HepG2 (cell line): Measurements from ENCODE around the gene PRKCE. TPM values are rescaled to one million over a fixed set of nuclear protein-coding genes. Genes with fewer than 3 reads are reported as not detected.

ENCODE experiments used
- ATAC-seq: fragments of 200-7000 bp; cut with Tn5 transposase; 3 replicates; pipeline ENCODE4 v1.9.1; 2020; ENCODE audit warnings: mild to moderate bottlenecking, moderate library complexity
- BruUV-seq: library from RNA; stranded (reverse); fragments of 400-500 nt; replicated peaks from 2 replicates; lab custom pipeline; 2021; lab: Mats Ljungman, UMichigan
- CTCF ChIA-PET: fragments of 300-600 bp; formaldehyde crosslinking; extraction: SDS; loops from one replicate; lab custom pipeline; 2021; ENCODE audit warnings: low total read pairs, inconsistent platforms, low intra/inter-chr PET ratio; lab: Yijun Ruan, JAX
- POLR2A ChIA-PET: fragments of 350-600 bp; sonication (Branson Sonifier 250); formaldehyde crosslinking; loops from one replicate; lab custom pipeline; 2020; ENCODE audit warnings: antibody characterized with exemption, inconsistent platforms; lab: Yijun Ruan, JAX
- DNase-seq: peaks from one replicate; pipeline ENCODE4 v3.0.0-alpha.2; 2015; ENCODE audit warnings: low spot score
- FAIRE-seq: peaks from 3 replicates; lab custom pipeline; 2011; peaks lifted over from hg19 to GRCh38; lab: Jason Lieb, UNC
- H2AFZ ChIP-seq: one replicate; pipeline ENCODE4 v1.6.1; 2011; ENCODE audit warnings: low read length, inconsistent platforms
- H3K27ac ChIP-seq: fragments of 300-600 bp; 3 replicates; pipeline ENCODE4 v1.8.0; 2011; ENCODE audit warnings: mixed run types, mild to moderate bottlenecking, mixed read lengths, low read length, inconsistent platforms; ENCODE audit not compliant: insufficient read depth; ENCODE audit errors: extremely low read length
- H3K27me3 ChIP-seq, 2 experiments: fragments of 200-600 bp in 1 of 2; 2 replicates in 1 of 2; 3 replicates in 1 of 2; pipeline versions ENCODE4 v1.6.0 to v1.8.0; 2011; ENCODE audit warnings: low read length in 2 of 2, mild to moderate bottlenecking in 2 of 2, moderate library complexity in 2 of 2, inconsistent platforms in 1 of 2; ENCODE audit not compliant: insufficient read depth in 2 of 2, control insufficient read depth in 1 of 2
- H3K36me3 ChIP-seq, 2 experiments: fragments of 200-600 bp in 1 of 2; replicated peaks in 1 of 2; 2 replicates in 1 of 2; 3 replicates in 1 of 2; pipeline versions ENCODE4 v1.5.1 to v1.8.0; 2011; ENCODE audit warnings: low read length in 2 of 2, inconsistent platforms in 1 of 2; ENCODE audit not compliant: insufficient read depth in 2 of 2, control insufficient read depth in 1 of 2
- H3K4me1 ChIP-seq: 2 replicates; pipeline ENCODE4 v1.5.1; 2012; ENCODE audit warnings: low read length, inconsistent platforms; ENCODE audit not compliant: insufficient read depth
- H3K4me2 ChIP-seq: 2 replicates; pipeline ENCODE4 v1.6.0; 2011; ENCODE audit warnings: low read depth, low read length, inconsistent platforms
- H3K4me3 ChIP-seq, 3 experiments: fragments of 200-600 bp in 1 of 3; sonication (generic), shearing (Covaris generic) in 1 of 3; replicated peaks in 1 of 3; 2 replicates each; pipeline ENCODE4 v1.5.1; 2011 to 2016; ENCODE audit warnings: low read length in 3 of 3, inconsistent platforms in 2 of 3, low read depth in 2 of 3, mild to moderate bottlenecking in 2 of 3, control low read depth in 1 of 3, mixed read lengths in 1 of 3; ENCODE audit not compliant: insufficient read depth in 1 of 3
- H3K79me2 ChIP-seq: one replicate; pipeline ENCODE4 v1.6.1; 2011; ENCODE audit warnings: low read length, inconsistent platforms; ENCODE audit not compliant: insufficient read depth
- H3K9ac ChIP-seq: 2 replicates; pipeline ENCODE4 v1.6.0; 2011; ENCODE audit warnings: mild to moderate bottlenecking, low read depth, low read length, inconsistent platforms; ENCODE audit not compliant: insufficient read depth
- H3K9me3 ChIP-seq: 2 replicates; pipeline ENCODE4 v1.5.1; 2012; ENCODE audit warnings: mild to moderate bottlenecking, low read length
- H4K20me1 ChIP-seq: 2 replicates; pipeline ENCODE4 v1.6.0; 2011; ENCODE audit warnings: inconsistent platforms, mild to moderate bottlenecking, low read length, moderate library complexity; ENCODE audit not compliant: insufficient read depth
- BCL3 ChIP-seq: sonication (generic); formaldehyde crosslinking; IDR thresholded peaks from 2 replicates; pipeline ENCODE4 v1.5.1; 2020; ENCODE audit warnings: mild to moderate bottlenecking, missing genetic modification reagents, moderate library complexity
- BCL6 ChIP-seq: IDR thresholded peaks from 2 replicates; pipeline ENCODE4 v1.6.1; 2016; ENCODE audit warnings: missing genetic modification reagents, missing compliant biosample characterization
- GLMP ChIP-seq: sonication (generic); formaldehyde crosslinking; IDR thresholded peaks from 2 replicates; pipeline ENCODE4 v1.9.0; 2021; ENCODE audit warnings: missing genetic modification reagents, mild to moderate bottlenecking, borderline replicate concordance
- HOXA3 ChIP-seq: sonication (generic); formaldehyde crosslinking; IDR thresholded peaks from 2 replicates; pipeline ENCODE4 v1.5.0; 2020; ENCODE audit warnings: missing genetic modification reagents
- HOXA7 ChIP-seq: sonication (generic); formaldehyde crosslinking; IDR thresholded peaks from 2 replicates; pipeline ENCODE4 v1.8.1; 2022; ENCODE audit warnings: mild to moderate bottlenecking, missing genetic modification reagents, moderate library complexity
- TEF ChIP-seq: sonication (generic); formaldehyde crosslinking; IDR thresholded peaks from 2 replicates; pipeline ENCODE4 v1.5.0; 2020; ENCODE audit warnings: missing genetic modification reagents
- TRAFD1 ChIP-seq: sonication (generic); formaldehyde crosslinking; IDR thresholded peaks from 2 replicates; pipeline ENCODE4 v1.5.1; 2020; ENCODE audit warnings: missing genetic modification reagents, mild to moderate bottlenecking, borderline replicate concordance
- ZFP36L2 ChIP-seq: sonication (generic); formaldehyde crosslinking; IDR thresholded peaks from 2 replicates; pipeline ENCODE4 v1.4.0; 2020; ENCODE audit warnings: missing genetic modification reagents
- ZMYM3 ChIP-seq: sonication (generic); formaldehyde crosslinking; IDR thresholded peaks from 2 replicates; pipeline ENCODE4 v1.5.1; 2020; ENCODE audit warnings: mild to moderate bottlenecking, missing genetic modification reagents
- ZNF264 ChIP-seq: sonication (generic); formaldehyde crosslinking; IDR thresholded peaks from 2 replicates; pipeline ENCODE4 v1.4.0; 2020; ENCODE audit warnings: missing genetic modification reagents
- ZNF280B ChIP-seq: sonication (generic); formaldehyde crosslinking; IDR thresholded peaks from 2 replicates; pipeline ENCODE4 v1.5.0; 2020; ENCODE audit warnings: missing genetic modification reagents, mild to moderate bottlenecking, borderline replicate concordance
- ZNF335 ChIP-seq: sonication (generic); formaldehyde crosslinking; IDR thresholded peaks from 2 replicates; pipeline ENCODE4 v1.4.0; 2020; ENCODE audit warnings: missing genetic modification reagents
- ZNF451 ChIP-seq: sonication (generic); formaldehyde crosslinking; IDR thresholded peaks from 2 replicates; pipeline ENCODE4 v1.5.0; 2020; ENCODE audit warnings: mild to moderate bottlenecking, missing genetic modification reagents
- ZNF546 ChIP-seq: sonication (generic); formaldehyde crosslinking; conservative IDR thresholded peaks from 2 replicates; pipeline ENCODE4 v1.8.1; 2023; ENCODE audit warnings: mild to moderate bottlenecking, missing genetic modification reagents
- ZNF652 ChIP-seq: IDR thresholded peaks from 2 replicates; pipeline ENCODE4 v1.6.1; 2016; ENCODE audit warnings: low read depth, borderline replicate concordance
- ZNF7 ChIP-seq: IDR thresholded peaks from 2 replicates; pipeline ENCODE4 v1.6.1; 2016; ENCODE audit warnings: missing biosample characterization, missing genetic modification reagents
- ZNF781 ChIP-seq: sonication (generic); formaldehyde crosslinking; IDR thresholded peaks from 2 replicates; pipeline ENCODE4 v1.5.1; 2020; ENCODE audit warnings: borderline replicate concordance, mild to moderate bottlenecking, missing genetic modification reagents; ENCODE audit errors: not compliant biosample characterization
- ZNF839 ChIP-seq: sonication (generic); formaldehyde crosslinking; IDR thresholded peaks from 2 replicates; pipeline ENCODE4 v1.4.0; 2020; ENCODE audit warnings: missing genetic modification reagents, mild to moderate bottlenecking, borderline replicate concordance
- WGBS: methylation state at CpG from one replicate; pipeline ENCODE4 v1.1.6; 2017; ENCODE audit warnings: low lambda C conversion rate; 5-methylcytosine and 5-hydroxymethylcytosine counted together
- in situ Hi-C: cut with HindIII; loops from 2 replicates; pipeline ENCODE4 v1.10.0; 2017; ENCODE audit warnings: low pct_unique_long_range_greater_than_20kb; ENCODE audit not compliant: extremely low pct_ligation_motif_present
- intact Hi-C: fragments of 100-400 bp; cut with micrococcal nuclease; formaldehyde crosslinking; loops from one replicate; pipeline ENCODE4 v1.10.0; 2022; ENCODE audit not compliant: unreplicated experiment
- polyA plus RNA-seq, 8 experiments: library from polyadenylated mRNA; depleted of rRNA in 3 of 8; stranded (reverse) in 7 of 8; unstranded in 1 of 8; fragments of >200 nt; fragmentation: Illumina TruSeq in 4 of 8; extraction: Trizol in 4 of 8; gene quantifications; 2 replicates each; pipeline versions ENCODE4 v1.2.1 to v1.2.3, GENCODE V29; 2011 to 2016; ENCODE audit warnings: low read depth in 4 of 8, missing spikeins in 1 of 8, mixed read lengths in 1 of 8; ENCODE audit not compliant: insufficient read depth in 1 of 8
- total RNA-seq, 5 experiments: library from RNA; depleted of rRNA; stranded (reverse); fragments of >200 nt; fragmentation: Illumina TruSeq; extraction: Trizol; gene quantifications; 2 replicates each; pipeline ENCODE4 v1.2.3, GENCODE V29; 2016; ENCODE audit warnings: low read depth in 1 of 5

The PRKCE gene
- total and polyA plus RNA-seq, 2 of the 13 experiments (the other 11 are each of a cell fraction or from before 2014, with no cell fraction given) = 1.0 to 3.9 TPM

- H3K27me3 ChIP-seq = no peaks in the 10 kb centered on the region; a peak in 1 of 5 replicates
- no peaks in the 10 kb centered on the region for H3K79me2 ChIP-seq
- no peak overlapping the region for H3K9ac ChIP-seq
- intact Hi-C loops (no loop called here), in situ Hi-C loops (no loop called here)
- no TSS peak for BruUV-seq
- DNase-seq = no peak
- ChIA-PET CTCF (no interaction called here), POLR2A (no interaction called here)
- 82% methylated on average over 6 of the region's 6 CpGs for WGBS
- no peak for ATAC-seq
- H3K27ac ChIP-seq = no peak overlapping the region
- H3K36me3 ChIP-seq = no peaks in the 10 kb centered on the region
- no peak overlapping the region for H3K4me3 ChIP-seq
- no peaks in the 10 kb centered on the region for H4K20me1 ChIP-seq
- H3K4me2 ChIP-seq = no peak overlapping the region
- H2AFZ ChIP-seq = no peak overlapping the region
- H3K4me1 ChIP-seq = no peaks in the 10 kb centered on the region
- H3K9me3 ChIP-seq = no peaks in the 10 kb centered on the region
- FAIRE-seq = no peak
- TF ChIP-seq ZNF652 (CRISPR knock-in tag) = no peak
- TF ChIP-seq ZNF781 = no peak
- no peak for TF ChIP-seq BCL3 (CRISPR knock-in tag)
- TF ChIP-seq HOXA3 (CRISPR knock-in tag) = no peak
- TF ChIP-seq TEF (CRISPR knock-in tag) = no peak
- TF ChIP-seq HOXA7 (CRISPR knock-in tag) = no peak
- TF ChIP-seq ZNF264 (CRISPR knock-in tag) = no peak
- TF ChIP-seq ZNF546 (CRISPR knock-in tag) = no peak
- TF ChIP-seq ZNF451 (CRISPR knock-in tag) = no peak
- no peak for TF ChIP-seq ZNF7 (CRISPR knock-in tag)
- TF ChIP-seq ZNF280B (CRISPR knock-in tag) = no peak
- TF ChIP-seq BCL6 (CRISPR knock-in tag) = no peak
- no peak for TF ChIP-seq ZMYM3 (CRISPR knock-in tag)
- TF ChIP-seq ZNF839 (CRISPR knock-in tag) = no peak
- no peak for TF ChIP-seq TRAFD1 (CRISPR knock-in tag)
- no peak for TF ChIP-seq GLMP
- TF ChIP-seq ZNF335 (CRISPR knock-in tag) = no peak
- TF ChIP-seq ZFP36L2 (CRISPR knock-in tag) = no peak
Observed at GRCh38 chr2:45845566-45845965, 194.1 kb downstream of the PRKCE start.
